HepG2 (cell line): ENCODE measurements around the gene ZNF700. TPM values are rescaled to one million over a fixed set of nuclear protein-coding genes. Genes with fewer than 3 reads are reported as not detected.
A peak's percentile ranks its signal among the peaks of the same experiment; 100 is the strongest.

Source experiments
- CHCHD3 ChIP-seq: sonication (generic); formaldehyde crosslinking; IDR thresholded peaks from 2 replicates; pipeline ENCODE4 v1.8.0; 2022; ENCODE audit warnings: mild to moderate bottlenecking, missing genetic modification reagents, moderate library complexity
- EHMT2 ChIP-seq: fragments of 200-600 bp; sonication (generic); IDR thresholded peaks from 2 replicates; pipeline ENCODE4 v1.7.0; 2017; ENCODE audit warnings: antibody characterized with exemption, low read depth, low read length, borderline replicate concordance
- GLMP ChIP-seq: sonication (generic); formaldehyde crosslinking; IDR thresholded peaks from 2 replicates; pipeline ENCODE4 v1.9.0; 2021; ENCODE audit warnings: missing genetic modification reagents, mild to moderate bottlenecking, borderline replicate concordance
- NFIC ChIP-seq: IDR thresholded peaks from 2 replicates; pipeline ENCODE4 v1.6.1; 2012; ENCODE audit warnings: mild to moderate bottlenecking, low read length, inconsistent platforms
- RFX1 ChIP-seq: fragments of 450-650 bp; IDR thresholded peaks from 2 replicates; pipeline ENCODE4 v1.6.1; 2017
- SP1 ChIP-seq, 2 experiments: fragments of 450-650 bp in 1 of 2; sonication (generic) in 1 of 2; formaldehyde crosslinking in 1 of 2; IDR thresholded peaks; 2 replicates each; pipeline versions ENCODE4 v1.4.0 to v1.6.1; 2016 to 2020; ENCODE audit warnings: missing genetic modification reagents in 1 of 2
- SRSF1 ChIP-seq: fragments of 200-400 bp; formaldehyde crosslinking; optimal IDR thresholded peaks from 2 replicates; pipeline ENCODE3; 2017; ENCODE audit warnings: mild to moderate bottlenecking, low read depth, low read length, moderate library complexity
- ZBTB3 ChIP-seq: sonication (generic); formaldehyde crosslinking; IDR thresholded peaks from 2 replicates; pipeline ENCODE4 v1.4.0; 2020; ENCODE audit warnings: low read depth, mild to moderate bottlenecking, moderate library complexity, missing genetic modification reagents, borderline replicate concordance
- ZNF431 ChIP-seq: sonication (generic); formaldehyde crosslinking; IDR thresholded peaks from 2 replicates; pipeline ENCODE4 v1.9.0; 2022; ENCODE audit warnings: missing genetic modification reagents, low read depth, mild to moderate bottlenecking, borderline replicate concordance
- ZNF460 ChIP-seq: sonication (generic); formaldehyde crosslinking; IDR thresholded peaks from 2 replicates; pipeline ENCODE4 v1.5.1; 2020; ENCODE audit warnings: missing genetic modification reagents, mild to moderate bottlenecking, borderline replicate concordance
- ZNF567 ChIP-seq: sonication (generic); formaldehyde crosslinking; IDR thresholded peaks from 2 replicates; pipeline ENCODE4 v1.8.1; 2023; ENCODE audit warnings: mild to moderate bottlenecking, missing genetic modification reagents, borderline replicate concordance
- ZNF850 ChIP-seq: sonication (generic); formaldehyde crosslinking; conservative IDR thresholded peaks from 2 replicates; pipeline ENCODE4 v1.9.0; 2021; ENCODE audit warnings: mild to moderate bottlenecking, missing genetic modification reagents
- polyA plus RNA-seq, 8 experiments: library from polyadenylated mRNA; depleted of rRNA in 3 of 8; stranded (reverse) in 7 of 8; unstranded in 1 of 8; fragments of >200 nt; fragmentation: Illumina TruSeq in 4 of 8; extraction: Trizol in 4 of 8; gene quantifications; 2 replicates each; pipeline versions ENCODE4 v1.2.1 to v1.2.3, GENCODE V29; 2011 to 2016; ENCODE audit warnings: low read depth in 4 of 8, missing spikeins in 1 of 8, mixed read lengths in 1 of 8; ENCODE audit not compliant: insufficient read depth in 1 of 8
- total RNA-seq, 5 experiments: library from RNA; depleted of rRNA; stranded (reverse); fragments of >200 nt; fragmentation: Illumina TruSeq; extraction: Trizol; gene quantifications; 2 replicates each; pipeline ENCODE4 v1.2.3, GENCODE V29; 2016; ENCODE audit warnings: low read depth in 1 of 5
- TF ChIP-seq, protein P1 (sequence below): sonication (generic); formaldehyde crosslinking; IDR thresholded peaks from 2 replicates; pipeline ENCODE4 v1.4.0; 2020; ENCODE audit warnings: missing genetic modification reagents, borderline replicate concordance
- TF ChIP-seq, protein P2 (sequence below): sonication (generic); formaldehyde crosslinking; IDR thresholded peaks from 2 replicates; pipeline ENCODE4 v1.4.0; 2020; ENCODE audit warnings: missing genetic modification reagents
- TF ChIP-seq, protein P3 (sequence below): sonication (generic); formaldehyde crosslinking; IDR thresholded peaks from 2 replicates; pipeline ENCODE4 v1.8.0; 2022; ENCODE audit warnings: low read depth, missing genetic modification reagents
- TF ChIP-seq, protein P4 (sequence below): fragments of 450-650 bp; IDR thresholded peaks from 2 replicates; pipeline ENCODE4 v1.6.1; 2017; ENCODE audit warnings: mild to moderate bottlenecking

The ZNF700 gene
- total and polyA plus RNA-seq, 2 of the 13 experiments (the other 11 are each of a cell fraction or from before 2014, with no cell fraction given): 6.0 to 12.8 TPM

- TF ChIP-seq SP1 (IDR thresholded peaks at IDR 0.05): no peak
- 0 out of 2 replicates have a peak, but pooled peaks have one; percentile 38 for TF ChIP-seq SP1 (CRISPR knock-in tag; IDR thresholded peaks at IDR 0.05)
- peak; percentile 63; the same call in 1 of the 2 replicates for TF ChIP-seq ZNF431 (CRISPR knock-in tag)
- no peak; the same call in 1 of the 2 replicates for TF ChIP-seq ZNF850 (CRISPR knock-in tag)
- TF ChIP-seq ZNF460 (CRISPR knock-in tag): 0 out of 2 replicates have a peak, but pooled peaks have one; percentile 9
- TF ChIP-seq NFIC: no peak
- no peak for TF ChIP-seq CHCHD3
- TF ChIP-seq, protein P1, sequence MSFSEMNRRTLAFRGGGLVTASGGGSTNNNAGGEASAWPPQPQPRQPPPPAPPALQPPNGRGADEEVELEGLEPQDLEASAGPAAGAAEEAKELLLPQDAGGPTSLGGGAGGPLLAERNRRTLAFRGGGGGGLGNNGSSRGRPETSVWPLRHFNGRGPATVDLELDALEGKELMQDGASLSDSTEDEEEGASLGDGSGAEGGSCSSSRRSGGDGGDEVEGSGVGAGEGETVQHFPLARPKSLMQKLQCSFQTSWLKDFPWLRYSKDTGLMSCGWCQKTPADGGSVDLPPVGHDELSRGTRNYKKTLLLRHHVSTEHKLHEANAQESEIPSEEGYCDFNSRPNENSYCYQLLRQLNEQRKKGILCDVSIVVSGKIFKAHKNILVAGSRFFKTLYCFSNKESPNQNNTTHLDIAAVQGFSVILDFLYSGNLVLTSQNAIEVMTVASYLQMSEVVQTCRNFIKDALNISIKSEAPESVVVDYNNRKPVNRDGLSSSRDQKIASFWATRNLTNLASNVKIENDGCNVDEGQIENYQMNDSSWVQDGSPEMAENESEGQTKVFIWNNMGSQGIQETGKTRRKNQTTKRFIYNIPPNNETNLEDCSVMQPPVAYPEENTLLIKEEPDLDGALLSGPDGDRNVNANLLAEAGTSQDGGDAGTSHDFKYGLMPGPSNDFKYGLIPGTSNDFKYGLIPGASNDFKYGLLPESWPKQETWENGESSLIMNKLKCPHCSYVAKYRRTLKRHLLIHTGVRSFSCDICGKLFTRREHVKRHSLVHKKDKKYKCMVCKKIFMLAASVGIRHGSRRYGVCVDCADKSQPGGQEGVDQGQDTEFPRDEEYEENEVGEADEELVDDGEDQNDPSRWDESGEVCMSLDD (CRISPR knock-in tag): peak; percentile 98
- TF ChIP-seq, protein P2, sequence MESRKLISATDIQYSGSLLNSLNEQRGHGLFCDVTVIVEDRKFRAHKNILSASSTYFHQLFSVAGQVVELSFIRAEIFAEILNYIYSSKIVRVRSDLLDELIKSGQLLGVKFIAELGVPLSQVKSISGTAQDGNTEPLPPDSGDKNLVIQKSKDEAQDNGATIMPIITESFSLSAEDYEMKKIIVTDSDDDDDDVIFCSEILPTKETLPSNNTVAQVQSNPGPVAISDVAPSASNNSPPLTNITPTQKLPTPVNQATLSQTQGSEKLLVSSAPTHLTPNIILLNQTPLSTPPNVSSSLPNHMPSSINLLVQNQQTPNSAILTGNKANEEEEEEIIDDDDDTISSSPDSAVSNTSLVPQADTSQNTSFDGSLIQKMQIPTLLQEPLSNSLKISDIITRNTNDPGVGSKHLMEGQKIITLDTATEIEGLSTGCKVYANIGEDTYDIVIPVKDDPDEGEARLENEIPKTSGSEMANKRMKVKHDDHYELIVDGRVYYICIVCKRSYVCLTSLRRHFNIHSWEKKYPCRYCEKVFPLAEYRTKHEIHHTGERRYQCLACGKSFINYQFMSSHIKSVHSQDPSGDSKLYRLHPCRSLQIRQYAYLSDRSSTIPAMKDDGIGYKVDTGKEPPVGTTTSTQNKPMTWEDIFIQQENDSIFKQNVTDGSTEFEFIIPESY: no peak; the same call in 1 of the 2 replicates
- TF ChIP-seq, protein P3, sequence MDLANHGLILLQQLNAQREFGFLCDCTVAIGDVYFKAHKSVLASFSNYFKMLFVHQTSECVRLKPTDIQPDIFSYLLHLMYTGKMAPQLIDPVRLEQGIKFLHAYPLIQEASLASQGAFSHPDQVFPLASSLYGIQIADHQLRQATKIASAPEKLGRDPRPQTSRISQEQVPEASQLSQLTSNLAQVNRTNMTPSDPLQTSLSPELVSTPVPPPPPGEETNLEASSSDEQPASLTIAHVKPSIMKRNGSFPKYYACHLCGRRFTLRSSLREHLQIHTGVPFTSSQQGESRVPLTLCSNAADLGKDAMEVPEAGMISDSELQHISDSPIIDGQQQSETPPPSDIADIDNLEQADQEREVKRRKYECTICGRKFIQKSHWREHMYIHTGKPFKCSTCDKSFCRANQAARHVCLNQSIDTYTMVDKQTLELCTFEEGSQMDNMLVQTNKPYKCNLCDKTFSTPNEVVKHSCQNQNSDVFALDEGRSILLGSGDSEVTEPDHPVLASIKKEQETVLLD (CRISPR knock-in tag): peak; percentile 66; the same call in 1 of the 2 replicates
- TF ChIP-seq ZBTB3: peak; percentile 82; the same call in 1 of the 2 replicates
- TF ChIP-seq, protein P4, sequence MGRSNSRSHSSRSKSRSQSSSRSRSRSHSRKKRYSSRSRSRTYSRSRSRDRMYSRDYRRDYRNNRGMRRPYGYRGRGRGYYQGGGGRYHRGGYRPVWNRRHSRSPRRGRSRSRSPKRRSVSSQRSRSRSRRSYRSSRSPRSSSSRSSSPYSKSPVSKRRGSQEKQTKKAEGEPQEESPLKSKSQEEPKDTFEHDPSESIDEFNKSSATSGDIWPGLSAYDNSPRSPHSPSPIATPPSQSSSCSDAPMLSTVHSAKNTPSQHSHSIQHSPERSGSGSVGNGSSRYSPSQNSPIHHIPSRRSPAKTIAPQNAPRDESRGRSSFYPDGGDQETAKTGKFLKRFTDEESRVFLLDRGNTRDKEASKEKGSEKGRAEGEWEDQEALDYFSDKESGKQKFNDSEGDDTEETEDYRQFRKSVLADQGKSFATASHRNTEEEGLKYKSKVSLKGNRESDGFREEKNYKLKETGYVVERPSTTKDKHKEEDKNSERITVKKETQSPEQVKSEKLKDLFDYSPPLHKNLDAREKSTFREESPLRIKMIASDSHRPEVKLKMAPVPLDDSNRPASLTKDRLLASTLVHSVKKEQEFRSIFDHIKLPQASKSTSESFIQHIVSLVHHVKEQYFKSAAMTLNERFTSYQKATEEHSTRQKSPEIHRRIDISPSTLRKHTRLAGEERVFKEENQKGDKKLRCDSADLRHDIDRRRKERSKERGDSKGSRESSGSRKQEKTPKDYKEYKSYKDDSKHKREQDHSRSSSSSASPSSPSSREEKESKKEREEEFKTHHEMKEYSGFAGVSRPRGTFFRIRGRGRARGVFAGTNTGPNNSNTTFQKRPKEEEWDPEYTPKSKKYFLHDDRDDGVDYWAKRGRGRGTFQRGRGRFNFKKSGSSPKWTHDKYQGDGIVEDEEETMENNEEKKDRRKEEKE: no peak
- TF ChIP-seq SRSF1: peak; percentile 46
- TF ChIP-seq EHMT2: no peak
- TF ChIP-seq GLMP (CRISPR knock-in tag): no peak
- TF ChIP-seq RFX1: no peak
- no peak for TF ChIP-seq ZNF567
Observed at GRCh38 chr19:11887611-11888531, 37.0 kb upstream of the ZNF700 start, which contains the start of gene ZNF69 (continued).
